Measurements from ENCODE around the gene SPATA3. TPM values are rescaled to one million over a fixed set of nuclear protein-coding genes. Genes with fewer than 3 reads are reported as not detected.
A peak's percentile ranks its signal among the peaks of the same experiment; 100 is the strongest.
"Not testable (repeated sequence)": the region's sequence is repeated elsewhere in the genome, so short reads cannot be mapped to it uniquely, and the experiment has no call there.

Gene SPATA3
- polyA plus RNA-seq, 1 donor = not detected

GRCh38 chr2:230968314-230968713 is 27.6 kb upstream of the SPATA3 start:
- DNase-seq = not testable (repeated sequence)

- DNase-seq = no peak
Measured at GRCh38 chr2:230968921-230969658, 26.8 kb upstream of the SPATA3 start.

GRCh38 chr2:230969659-230970015 is 26.3 kb upstream of the SPATA3 start:
- no peak for DNase-seq

- no peak for DNase-seq
Measured at GRCh38 chr2:230972046-230972445, 23.9 kb upstream of the SPATA3 start.

GRCh38 chr2:230974096-230974913 is 21.6 kb upstream of the SPATA3 start:
- DNase-seq = no peak

GRCh38 chr2:230975927-230976326 is 20.0 kb upstream of the SPATA3 start:
- DNase-seq = no peak

- no peak for DNase-seq
Measured at GRCh38 chr2:230976671-230977171, 19.2 kb upstream of the SPATA3 start.

- no peak for DNase-seq
Measured at GRCh38 chr2:230980468-230980867, 15.5 kb upstream of the SPATA3 start.

- DNase-seq = no peak
Measured at GRCh38 chr2:230981704-230982103, 14.2 kb upstream of the SPATA3 start.

- no peak for DNase-seq
Measured at GRCh38 chr2:230982126-230982525, 13.8 kb upstream of the SPATA3 start.

- no peak for DNase-seq
Measured at GRCh38 chr2:230982528-230982927, 13.4 kb upstream of the SPATA3 start.

- DNase-seq = no peak
Measured at GRCh38 chr2:230983566-230983965, 12.4 kb upstream of the SPATA3 start.

GRCh38 chr2:230984393-230985220 is 11.3 kb upstream of the SPATA3 start:
- DNase-seq = no peak

GRCh38 chr2:230985519-230986231 is 10.2 kb upstream of the SPATA3 start:
- no peak for DNase-seq

GRCh38 chr2:230986520-230987136 is 9.3 kb upstream of the SPATA3 start:
- DNase-seq = no peak

- DNase-seq = peak; percentile 70
Measured at GRCh38 chr2:230987137-230988020, 8.5 kb upstream of the SPATA3 start.

- no peak for DNase-seq
Measured at GRCh38 chr2:230989731-230990130, 6.2 kb upstream of the SPATA3 start.

GRCh38 chr2:230990131-230990898 is 5.6 kb upstream of the SPATA3 start:
- DNase-seq = no peak

GRCh38 chr2:230990899-230991150 is 5.1 kb upstream of the SPATA3 start:
- no peak for DNase-seq

GRCh38 chr2:230991598-230991997 is 4.3 kb upstream of the SPATA3 start:
- DNase-seq = no peak

Measured in left kidney (tissue), 2 donors.